Glutamatergic neuron (in vitro differentiated cells): ENCODE results near the gene FAM107B. TPM values are rescaled to one million over a fixed set of nuclear protein-coding genes. Genes with fewer than 3 reads are reported as not detected.

ENCODE experiments used
- DNase-seq: peaks from one replicate; pipeline ENCODE4 v3.0.0; 2022
- H3K27ac Mint-ChIP-seq: one replicate; pipeline ENCODE4 v1.8.0; 2020; ENCODE audit warnings: mild to moderate bottlenecking, mixed read lengths, inconsistent platforms; ENCODE audit not compliant: unreplicated experiment
- H3K27me3 Mint-ChIP-seq: one replicate; pipeline ENCODE4 v1.8.0; 2020; ENCODE audit warnings: mild to moderate bottlenecking, moderate library complexity, mixed read lengths, inconsistent platforms; ENCODE audit not compliant: unreplicated experiment
- H3K36me3 Mint-ChIP-seq: one replicate; pipeline ENCODE4 v1.8.0; 2020; ENCODE audit warnings: mild to moderate bottlenecking, mixed read lengths, inconsistent platforms; ENCODE audit not compliant: unreplicated experiment
- H3K4me1 Mint-ChIP-seq: one replicate; pipeline ENCODE4 v1.8.0; 2020; ENCODE audit warnings: mild to moderate bottlenecking, low read depth, mixed read lengths, inconsistent platforms; ENCODE audit not compliant: unreplicated experiment
- H3K4me3 Mint-ChIP-seq: one replicate; pipeline ENCODE4 v1.8.0; 2020; ENCODE audit warnings: mild to moderate bottlenecking, mixed read lengths, inconsistent platforms; ENCODE audit not compliant: unreplicated experiment
- H3K9me3 Mint-ChIP-seq: one replicate; pipeline ENCODE4 v1.8.0; 2020; ENCODE audit warnings: mild to moderate bottlenecking, moderate library complexity, mixed read lengths, inconsistent platforms; ENCODE audit not compliant: unreplicated experiment
- CTCF ChIP-seq: fragments of 200-600 bp; sonication (generic); IDR thresholded peaks from one replicate; pipeline ENCODE4 v1.5.0; 2021; ENCODE audit not compliant: partially characterized antibody, unreplicated experiment
- total RNA-seq: library from RNA; stranded (reverse); fragmentation: NEBNext Ultra II Directional; extraction: Animal tissue kit (Norgen Biotek cat#: 25700); gene quantifications from one replicate; pipeline ENCODE4 v1.2.1, GENCODE V29; 2021; ENCODE audit not compliant: unreplicated experiment

Gene FAM107B
- total RNA-seq, 1 donor from 2014 or later: 88.6 TPM

GRCh38 chr10:14601326-14601725, 173.4 kb downstream of the FAM107B start:
- Mint-ChIP-seq H3K27me3 (peaks cover 13% of the 10 kb centered on the region), H3K4me3 (peak overlapping the region; percentile 100), H3K9me3 (peaks cover 8% of the 10 kb centered on the region), H3K36me3 (peaks cover 6% of the 10 kb centered on the region), H3K27ac (no peak overlapping the region), H3K4me1 (peaks cover 20% of the 10 kb centered on the region)
- no peak for DNase-seq
- TF ChIP-seq CTCF: no peak

- DNase-seq: no peak
- no peak overlapping the region for H3K4me3 Mint-ChIP-seq
- peaks cover 11% of the 10 kb centered on the region for H3K36me3 Mint-ChIP-seq
- TF ChIP-seq CTCF: no peak
- peaks cover 20% of the 10 kb centered on the region for H3K4me1 Mint-ChIP-seq
- H3K9me3 Mint-ChIP-seq: peaks cover 8% of the 10 kb centered on the region
- no peak overlapping the region for H3K27ac Mint-ChIP-seq
- peaks cover 13% of the 10 kb centered on the region for H3K27me3 Mint-ChIP-seq
These were observed 174.6 kb downstream of the FAM107B start for GRCh38 chr10:14600065-14600464.

- Mint-ChIP-seq H3K4me1 (peaks cover 19% of the 10 kb centered on the region), H3K4me3 (no peak overlapping the region), H3K27me3 (peaks cover 10% of the 10 kb centered on the region), H3K27ac (no peak overlapping the region), H3K9me3 (peaks cover 4% of the 10 kb centered on the region), H3K36me3 (peaks cover 11% of the 10 kb centered on the region)
- no peak for DNase-seq
- TF ChIP-seq CTCF: no peak
These were observed 175.6 kb downstream of the FAM107B start for GRCh38 chr10:14598809-14599764.

GRCh38 chr10:14595526-14596182, 179.0 kb downstream of the FAM107B start:
- Mint-ChIP-seq H3K4me1 (peaks cover 16% of the 10 kb centered on the region), H3K27me3 (peaks cover 5% of the 10 kb centered on the region), H3K4me3 (no peak overlapping the region), H3K27ac (no peak overlapping the region), H3K9me3 (no peaks in the 10 kb centered on the region), H3K36me3 (peaks cover 11% of the 10 kb centered on the region)
- no peak for DNase-seq
- TF ChIP-seq CTCF: no peak
